SK-N-SH (cell line): ENCODE data around the gene ACTL10. TPM values are rescaled to one million over a fixed set of nuclear protein-coding genes. Genes with fewer than 3 reads are reported as not detected.

Source experiments
- CTCF ChIA-PET: fragments of 300-600, 350-600 bp; formaldehyde crosslinking; extraction: SDS; loops from one replicate; lab custom pipeline; 2021; lab: Yijun Ruan, JAX
- POLR2A ChIA-PET: fragments of 350-600 bp; sonication (Branson Sonifier 250); formaldehyde crosslinking; extraction: SDS; loops from one replicate; lab custom pipeline; 2020; ENCODE audit warnings: antibody characterized with exemption, inconsistent platforms; lab: Yijun Ruan, JAX
- DNase-seq: peaks from one replicate; pipeline ENCODE4 v3.0.0; 2012
- H2AFZ ChIP-seq: fragments of 200-600 bp; sonication (generic); 2 replicates; pipeline ENCODE4 v1.8.1; 2016; ENCODE audit warnings: antibody characterized with exemption, mild to moderate bottlenecking, low read depth
- H3F3A ChIP-seq: fragments of 200-600 bp; sonication (generic); replicated peaks from 2 replicates; pipeline ENCODE3; 2016; ENCODE audit warnings: antibody characterized with exemption, mild to moderate bottlenecking; ENCODE audit not compliant: insufficient read depth
- H3K27ac ChIP-seq, 2 experiments: fragments of 200-500 bp in 1 of 2; fragments of 200-600 bp in 1 of 2; sonication (Bioruptor generic) in 1 of 2; sonication (generic), shearing (Covaris generic) in 1 of 2; 2 replicates each; pipeline versions ENCODE4 v1.5.1 to v1.6.1; 2014 to 2016; ENCODE audit warnings: low read depth in 2 of 2, inconsistent platforms in 1 of 2, low read length in 1 of 2, mild to moderate bottlenecking in 1 of 2, mixed read lengths in 1 of 2
- H3K27me3 ChIP-seq: fragments of 200-600 bp; sonication (generic), shearing (Covaris generic); 2 replicates; pipeline ENCODE4 v1.6.1; 2016; ENCODE audit warnings: mixed run types; ENCODE audit not compliant: insufficient read depth
- H3K36me3 ChIP-seq, 2 experiments: fragments of 200-500 bp in 1 of 2; fragments of 200-600 bp in 1 of 2; sonication (Bioruptor generic) in 1 of 2; sonication (generic) in 1 of 2; replicated peaks in 1 of 2; 2 replicates each; pipeline versions ENCODE3 to v1.5.1; 2014 to 2016; ENCODE audit warnings: low read length in 1 of 2, mild to moderate bottlenecking in 1 of 2; ENCODE audit not compliant: insufficient read depth in 2 of 2, control insufficient read depth in 1 of 2
- H3K4me1 ChIP-seq, 2 experiments: fragments of 200-500 bp in 1 of 2; fragments of 200-600 bp in 1 of 2; sonication (Bioruptor generic) in 1 of 2; sonication (generic), shearing (Covaris generic) in 1 of 2; 2 replicates each; pipeline versions ENCODE4 v1.5.1 to v1.6.1; 2014 to 2016; ENCODE audit warnings: low read depth in 1 of 2, low read length in 1 of 2, mixed run types in 1 of 2; ENCODE audit not compliant: insufficient read depth in 2 of 2, control insufficient read depth in 1 of 2
- H3K4me2 ChIP-seq: fragments of 200-600 bp; sonication (generic), shearing (Covaris generic); 2 replicates; pipeline ENCODE4 v1.6.1; 2017; ENCODE audit warnings: mixed run types
- H3K4me3 ChIP-seq, 2 experiments: fragments of 200-500 bp in 1 of 2; fragments of 200-600 bp in 1 of 2; sonication (Bioruptor generic) in 1 of 2; sonication (generic), shearing (Covaris generic) in 1 of 2; 2 replicates each; pipeline versions ENCODE4 v1.5.1 to v1.8.1; 2014 to 2016; ENCODE audit warnings: low read depth in 2 of 2, inconsistent platforms in 1 of 2, low read length in 1 of 2, mild to moderate bottlenecking in 1 of 2, mixed read lengths in 1 of 2, moderate library complexity in 1 of 2
- H3K79me2 ChIP-seq: fragments of 200-600 bp; sonication (generic); 2 replicates; pipeline ENCODE4 v1.8.1; 2017; ENCODE audit warnings: mild to moderate bottlenecking; ENCODE audit not compliant: insufficient read depth
- H3K9ac ChIP-seq: fragments of 200-600 bp; sonication (generic); 2 replicates; pipeline ENCODE4 v1.6.1; 2017; ENCODE audit warnings: mixed run types
- H3K9me2 ChIP-seq: fragments of 200-600 bp; sonication (generic); 2 replicates; pipeline ENCODE4 v1.6.1; 2017; ENCODE audit warnings: mixed run types
- H3K9me3 ChIP-seq: fragments of 200-600 bp; sonication (generic); 2 replicates; pipeline ENCODE4 v1.6.1; 2017; ENCODE audit warnings: mixed run types, mild to moderate bottlenecking, moderate library complexity
- H4K20me1 ChIP-seq: fragments of 200-600 bp; sonication (generic); 2 replicates; pipeline ENCODE4 v1.6.1; 2017; ENCODE audit warnings: mild to moderate bottlenecking, mixed run types; ENCODE audit not compliant: insufficient read depth
- CTCF ChIP-seq: fragments of 200-600 bp; sonication (generic); IDR thresholded peaks from 2 replicates; pipeline ENCODE4 v1.6.1; 2017; ENCODE audit warnings: antibody characterized with exemption, mild to moderate bottlenecking, moderate library complexity
- ELF1 ChIP-seq: IDR thresholded peaks from 2 replicates; pipeline ENCODE4 v1.4.0; 2012
- FOSL2 ChIP-seq: IDR thresholded peaks from 2 replicates; pipeline ENCODE4 v1.4.0; 2012; ENCODE audit warnings: low read depth, mild to moderate bottlenecking, moderate library complexity, borderline replicate concordance
- FOXJ3 ChIP-seq: sonication (generic); formaldehyde crosslinking; IDR thresholded peaks from 2 replicates; pipeline ENCODE4 v1.5.1; 2020; ENCODE audit warnings: mild to moderate bottlenecking, missing genetic modification reagents
- GABPA ChIP-seq: IDR thresholded peaks from 2 replicates; pipeline ENCODE4 v1.4.0; 2012; ENCODE audit warnings: low read depth, mild to moderate bottlenecking
- GATA2 ChIP-seq: sonication (generic); formaldehyde crosslinking; IDR thresholded peaks from 2 replicates; pipeline ENCODE4 v1.5.0; 2020; ENCODE audit warnings: mild to moderate bottlenecking, missing genetic modification reagents
- IRF3 ChIP-seq: fragments of 150-350 bp; IDR thresholded peaks from 2 replicates; pipeline ENCODE4 v1.6.1; 2016; ENCODE audit warnings: mild to moderate bottlenecking, low read depth, low read length
- MXI1 ChIP-seq: IDR thresholded peaks from 2 replicates; pipeline ENCODE4 v1.6.1; 2012; ENCODE audit warnings: mild to moderate bottlenecking, low read depth, low read length, improper control_type of control experiment
- PBX3 ChIP-seq: IDR thresholded peaks from 2 replicates; pipeline ENCODE4; 2012
- POLR2AphosphoS5 ChIP-seq: IDR thresholded peaks from 2 replicates; pipeline ENCODE4 v1.6.1; 2012; ENCODE audit warnings: low read depth, low read length
- RAD21 ChIP-seq: IDR thresholded peaks from 2 replicates; pipeline ENCODE4 v1.6.1; 2012; ENCODE audit warnings: mild to moderate bottlenecking, low read length
- RCOR1 ChIP-seq: fragments of 150-350 bp; IDR thresholded peaks from 2 replicates; pipeline ENCODE4 v1.6.1; 2017; ENCODE audit warnings: antibody characterized with exemption, low read length
- RFX5 ChIP-seq: IDR thresholded peaks from 2 replicates; pipeline ENCODE4 v1.6.1; 2012; ENCODE audit warnings: mild to moderate bottlenecking, improper control_type of control experiment, low read length
- RXRA ChIP-seq: IDR thresholded peaks from 2 replicates; pipeline ENCODE4 v1.4.0; 2012; ENCODE audit warnings: low read depth, mild to moderate bottlenecking, borderline replicate concordance
- SIN3A ChIP-seq: IDR thresholded peaks from 2 replicates; pipeline ENCODE4 v1.6.1; 2012; ENCODE audit warnings: low read depth, mild to moderate bottlenecking, low read length, moderate library complexity, borderline replicate concordance
- SMC3 ChIP-seq: IDR thresholded peaks from 2 replicates; pipeline ENCODE4 v1.6.1; 2012; ENCODE audit warnings: low read depth, low read length, improper control_type of control experiment
- TAF1 ChIP-seq: IDR thresholded peaks from 2 replicates; pipeline ENCODE4 v1.6.1; 2012; ENCODE audit warnings: low read depth, mild to moderate bottlenecking, low read length, moderate library complexity, borderline replicate concordance
- TEAD4 ChIP-seq: IDR thresholded peaks from 2 replicates; pipeline ENCODE4 v1.4.0; 2012; ENCODE audit warnings: mild to moderate bottlenecking, borderline replicate concordance; ENCODE audit not compliant: insufficient read depth
- USF2 ChIP-seq: fragments of 150-350 bp; IDR thresholded peaks from 2 replicates; pipeline ENCODE4 v1.6.1; 2017; ENCODE audit warnings: antibody characterized with exemption, low read length, low read depth, borderline replicate concordance
- WGBS: methylation state at CpG from one replicate; pipeline ENCODE4 v1.1.6; 2017; ENCODE audit warnings: low lambda C conversion rate; 5-methylcytosine and 5-hydroxymethylcytosine counted together
- polyA plus RNA-seq, 3 experiments: library from polyadenylated mRNA; depleted of rRNA; stranded (reverse); fragments of >200 nt; gene quantifications; 2 replicates each; pipeline ENCODE4 v1.2.3, GENCODE V29; 2012

Gene ACTL10
- polyA plus RNA-seq, 1 of the 3 experiments (the other 2 are of a cell fraction): 0.25 TPM

GRCh38 chr20:33716498-33716897 lies 49.8 kb downstream of the ACTL10 start:
- whole genome bisulfite sequencing: 78% methylated on average over 2 of the region's 2 CpGs
- no peaks in the 10 kb centered on the region for H3K36me3 ChIP-seq
- POLR2A ChIA-PET: no interaction called here

More at GRCh38 chr20:33716498-33716897, 49.8 kb downstream of the ACTL10 start:
- Histone ChIP-seq H3K9ac (no peak overlapping the region), H3F3A (no peaks in the 10 kb centered on the region), H2AFZ (no peak overlapping the region), H3K4me3 (no peak overlapping the region), H3K27me3 (no peaks in the 10 kb centered on the region), H3K27ac (no peak overlapping the region), H3K4me1 (peaks cover 0 to 7% of the 10 kb centered on the region in 2 experiments; a peak in 1 of 4 replicates), H3K9me2 (no peaks in the 10 kb centered on the region), H3K79me2 (peaks cover 11% of the 10 kb centered on the region; the same call in 1 of the 2 replicates), H3K9me3 (no peaks in the 10 kb centered on the region), H4K20me1 (no peaks in the 10 kb centered on the region), H3K4me2 (no peak overlapping the region)
- no peak for DNase-seq
- CTCF ChIA-PET: interaction anchor here (1.1 kb wide), 1 partner anchor 50 kb away, joined by 3 read pairs; the partner anchor contains the start of gene ACTL10
- TF ChIP-seq ELF1: no peak
- TF ChIP-seq MXI1: no peak
- TF ChIP-seq RXRA: no peak
- no peak for TF ChIP-seq POLR2AphosphoS5
- no peak for TF ChIP-seq GABPA
- TF ChIP-seq SIN3A: no peak
- TF ChIP-seq CTCF: no peak
- TF ChIP-seq TEAD4: no peak
- no peak for TF ChIP-seq FOSL2
- TF ChIP-seq RAD21: no peak
- no peak for TF ChIP-seq RFX5
- TF ChIP-seq GATA2 (CRISPR knock-in tag): no peak
- TF ChIP-seq USF2: no peak
- TF ChIP-seq TAF1: no peak
- no peak for TF ChIP-seq SMC3
- TF ChIP-seq FOXJ3 (CRISPR knock-in tag): no peak
- no peak for TF ChIP-seq PBX3
- TF ChIP-seq RCOR1: no peak
- no peak for TF ChIP-seq IRF3

Other genes starting within 250 kb of the ACTL10 start
- 11.2 TPM in 2 replicates for gene SNTA1, start 223.2 kb upstream of the ACTL10 start, polyA plus RNA-seq (2012; rRNA removed)
- 11.0 and 11.7 TPM in 2 replicates for gene CBFA2T2, start 176.8 kb upstream of the ACTL10 start, polyA plus RNA-seq (2012; rRNA removed)
- 0.12 and 0.13 TPM in 2 replicates for gene C20orf144, start 4.6 kb upstream of the ACTL10 start, polyA plus RNA-seq (2012; rRNA removed)
- gene NECAB3, start 7.5 kb downstream of the ACTL10 start, polyA plus RNA-seq (2012; rRNA removed): 20.1 and 25.1 TPM in 2 replicates
- 12.4 and 15.0 TPM in 2 replicates for gene E2F1, start 19.4 kb downstream of the ACTL10 start, polyA plus RNA-seq (2012; rRNA removed)
- gene PXMP4, start 53.4 kb downstream of the ACTL10 start, polyA plus RNA-seq (2012; rRNA removed): 5.6 and 5.7 TPM in 2 replicates
- 2.8 and 3.2 TPM in 2 replicates for gene ZNF341, start 65.1 kb downstream of the ACTL10 start, polyA plus RNA-seq (2012; rRNA removed)
- gene CHMP4B, start 144.4 kb downstream of the ACTL10 start, polyA plus RNA-seq (2012; rRNA removed): 83.1 and 123 TPM in 2 replicates